K562 (cell line): ENCODE measurements around the gene POU2F1. TPM values are rescaled to one million over a fixed set of nuclear protein-coding genes. Genes with fewer than 3 reads are reported as not detected.

Experiments used
- ATAC-seq: fragments of 200-7000 bp; cut with Tn5 transposase; 3 replicates; pipeline ENCODE4 v1.9.1; 2020; ENCODE audit warnings: moderate library complexity
- BruUV-seq: library from RNA; stranded (reverse); fragments of 400-500 nt; replicated peaks from 2 replicates; lab custom pipeline; 2021; lab: Mats Ljungman, UMichigan
- CTCF ChIA-PET: fragments of 300-600 bp; formaldehyde crosslinking; extraction: SDS; loops from one replicate; lab custom pipeline; 2021; ENCODE audit warnings: low intra/inter-chr PET ratio; lab: Yijun Ruan, JAX
- POLR2A ChIA-PET: fragments of 300-600, 350-650 bp; sonication (Branson Sonifier 250); formaldehyde crosslinking; extraction: SDS; loops from one replicate; lab custom pipeline; 2021; ENCODE audit warnings: antibody characterized with exemption, inconsistent platforms; lab: Yijun Ruan, JAX
- DNase-seq, 4 experiments: peaks; one replicate each; pipeline versions ENCODE4 v3.0.0 to v3.0.0-alpha.2; 2011 to 2018; ENCODE audit warnings: low spot score in 3 of 4, mixed read lengths in 3 of 4; ENCODE audit errors: extremely low read depth in 1 of 4
- FAIRE-seq: peaks from 2 replicates; lab custom pipeline; 2011; peaks lifted over from hg19 to GRCh38; lab: Jason Lieb, UNC
- H2AFZ ChIP-seq: 2 replicates; pipeline ENCODE4 v1.6.0; 2011; ENCODE audit warnings: low read depth, low read length, control low read depth, inconsistent platforms
- H3K27ac ChIP-seq: fragments of 200-600 bp; 3 replicates; pipeline ENCODE4 v1.8.0; 2011; ENCODE audit warnings: low read depth, mild to moderate bottlenecking, control low read depth, inconsistent platforms, low read length, moderate library complexity, mixed read lengths; ENCODE audit errors: extremely low read depth
- H3K27me3 ChIP-seq, 2 experiments: fragments of 300-600 bp in 1 of 2; 2 replicates in 1 of 2; 3 replicates in 1 of 2; pipeline versions ENCODE4 v1.6.0 to v1.8.0; 2011; ENCODE audit warnings: inconsistent platforms in 2 of 2, low read length in 2 of 2, mild to moderate bottlenecking in 1 of 2, mixed read lengths in 1 of 2, moderate library complexity in 1 of 2; ENCODE audit not compliant: control insufficient read depth in 2 of 2, insufficient read depth in 2 of 2
- H3K36me3 ChIP-seq: fragments of 300-600 bp; 3 replicates; pipeline ENCODE4 v1.8.0; 2011; ENCODE audit warnings: mild to moderate bottlenecking, low read length, inconsistent platforms; ENCODE audit not compliant: control insufficient read depth, insufficient read depth
- H3K4me1 ChIP-seq, 2 experiments: fragments of 200-600 bp in 1 of 2; replicated peaks in 1 of 2; 2 replicates in 1 of 2; 3 replicates in 1 of 2; pipeline versions ENCODE4 v1.5.1 to v1.8.0; 2011; ENCODE audit warnings: inconsistent platforms in 2 of 2, low read length in 2 of 2, mild to moderate bottlenecking in 1 of 2, mixed read lengths in 1 of 2, moderate library complexity in 1 of 2; ENCODE audit not compliant: control insufficient read depth in 2 of 2, insufficient read depth in 2 of 2
- H3K4me2 ChIP-seq: 2 replicates; pipeline ENCODE4 v1.6.1; 2011; ENCODE audit warnings: low read length, control low read depth, inconsistent platforms, mixed read lengths; ENCODE audit not compliant: insufficient read depth
- H3K4me3 ChIP-seq: fragments of 200-600 bp; sonication (generic), shearing (Covaris generic); 2 replicates; pipeline ENCODE4 v1.5.1; 2016; ENCODE audit warnings: control low read depth, inconsistent platforms
- H3K79me2 ChIP-seq: fragments of 200-600 bp; 3 replicates; pipeline ENCODE4 v1.8.0; 2011; ENCODE audit warnings: low read length, inconsistent platforms; ENCODE audit not compliant: control insufficient read depth, insufficient read depth
- H3K9ac ChIP-seq, 2 experiments: 2 replicates each; pipeline versions ENCODE4 v1.6.0 to v1.6.1; 2011; ENCODE audit warnings: low read depth in 2 of 2, low read length in 2 of 2, control low read depth in 1 of 2, inconsistent platforms in 1 of 2, mild to moderate bottlenecking in 1 of 2, mixed read lengths in 1 of 2; ENCODE audit not compliant: insufficient read depth in 1 of 2
- H3K9me1 ChIP-seq: one replicate; pipeline ENCODE4 v1.6.0; 2011; ENCODE audit warnings: inconsistent platforms, mild to moderate bottlenecking, low read length, moderate library complexity; ENCODE audit not compliant: control insufficient read depth, insufficient read depth
- H3K9me3 ChIP-seq: replicated peaks from 2 replicates; pipeline ENCODE4 v1.5.1; 2011; ENCODE audit warnings: low read depth, low read length, inconsistent platforms; ENCODE audit not compliant: control insufficient read depth, insufficient read depth
- H4K20me1 ChIP-seq: replicated peaks from 2 replicates; pipeline ENCODE4 v1.6.1; 2011; ENCODE audit warnings: low read length, inconsistent platforms, mixed read lengths; ENCODE audit not compliant: control insufficient read depth, insufficient read depth
- ATF1 ChIP-seq, 2 experiments: fragments of 450-650 bp in 1 of 2; IDR thresholded peaks; 2 replicates each; pipeline ENCODE4 v1.6.1; 2016; ENCODE audit warnings: missing compliant biosample characterization in 1 of 2, missing genetic modification characterization in 1 of 2
- COPS2 ChIP-seq: fragments of 450-650 bp; conservative IDR thresholded peaks from 2 replicates; pipeline ENCODE4 v1.6.1; 2016; ENCODE audit warnings: mild to moderate bottlenecking, moderate library complexity
- E2F1 ChIP-seq: sonication (generic); formaldehyde crosslinking; IDR thresholded peaks from 2 replicates; pipeline ENCODE4 v1.8.1; 2023; ENCODE audit warnings: mild to moderate bottlenecking, missing genetic modification reagents, moderate library complexity
- EGR1 ChIP-seq: fragments of 450-650 bp; conservative IDR thresholded peaks from 2 replicates; pipeline ENCODE4 v1.6.1; 2017; ENCODE audit warnings: mild to moderate bottlenecking
- ETV6 ChIP-seq, 3 experiments: fragments of 150-350 bp in 1 of 3; sonication (generic) in 1 of 3; formaldehyde crosslinking in 1 of 3; IDR thresholded peaks; 2 replicates each; pipeline versions ENCODE4 v1.6.1 to v1.8.0; 2014 to 2022; ENCODE audit warnings: borderline replicate concordance in 2 of 3, low read depth in 2 of 3, antibody characterized with exemption in 1 of 3, low read length in 1 of 3, mild to moderate bottlenecking in 1 of 3, missing genetic modification reagents in 1 of 3
- HDAC2 ChIP-seq: fragments of 450-650 bp; IDR thresholded peaks from 2 replicates; pipeline ENCODE4 v1.6.1; 2016; ENCODE audit warnings: mild to moderate bottlenecking
- KDM2B ChIP-seq: fragments of 250-450 bp; sonication (Bioruptor Pico); IDR thresholded peaks from 2 replicates; pipeline ENCODE4 v1.8.0; 2021; ENCODE audit warnings: mild to moderate bottlenecking, moderate library complexity
- MTA2 ChIP-seq: fragments of 450-650 bp; IDR thresholded peaks from 2 replicates; pipeline ENCODE4 v1.6.1; 2016; ENCODE audit warnings: low read depth
- NBN ChIP-seq: fragments of 450-650 bp; IDR thresholded peaks from 2 replicates; pipeline ENCODE4 v1.6.1; 2016; ENCODE audit warnings: low read depth, mild to moderate bottlenecking
- POLR2B ChIP-seq: fragments of 450-650 bp; IDR thresholded peaks from 2 replicates; pipeline ENCODE4 v1.6.1; 2018; ENCODE audit warnings: low read depth; ENCODE audit not compliant: partially characterized antibody
- RFX1 ChIP-seq: fragments of 450-650 bp; IDR thresholded peaks from 2 replicates; pipeline ENCODE4 v1.6.1; 2016; ENCODE audit warnings: mild to moderate bottlenecking, moderate library complexity
- TEAD2 ChIP-seq: fragments of 450-650 bp; IDR thresholded peaks from 2 replicates; pipeline ENCODE4 v1.6.1; 2016; ENCODE audit warnings: missing genetic modification characterization, control low read depth, missing compliant biosample characterization
- ZBTB8A ChIP-seq: fragments of 450-650 bp; IDR thresholded peaks from 2 replicates; pipeline ENCODE4 v1.6.1; 2018; ENCODE audit warnings: mild to moderate bottlenecking, moderate library complexity; ENCODE audit not compliant: partially characterized antibody
- ZNF277 ChIP-seq: fragments of 250-450 bp; sonication (Bioruptor Pico); IDR thresholded peaks from 2 replicates; pipeline ENCODE4 v1.8.0; 2022; ENCODE audit warnings: inconsistent platforms, mild to moderate bottlenecking, moderate library complexity, borderline replicate concordance
- ZNF77 ChIP-seq: fragments of 250-450 bp; sonication (Bioruptor Pico); IDR thresholded peaks from 2 replicates; pipeline ENCODE4 v1.5.0; 2020
- WGBS: fragments of 100-300 bp; shearing (Covaris generic); methylation state at CpG from one replicate; pipeline ENCODE4 v1.1.6; 2016; ENCODE audit warnings: low coverage, mixed read lengths; ENCODE audit not compliant: insufficient coverage; ENCODE audit errors: missing lambda C conversion rate; 5-methylcytosine and 5-hydroxymethylcytosine counted together
- in situ Hi-C: fragments of 300-500 bp; cut with MboI; formaldehyde crosslinking; loops from 4 replicates; pipeline ENCODE4 v1.15.0; 2018; ENCODE audit warnings: inconsistent platforms, mixed read lengths
- intact Hi-C: fragments of 100-400 bp; cut with micrococcal nuclease; formaldehyde crosslinking; loops from 2 replicates; pipeline ENCODE4 v1.14.2; 2022
- polyA plus RNA-seq, 8 experiments: library from polyadenylated mRNA; depleted of rRNA in 4 of 8; stranded (reverse) in 5 of 8; unstranded in 3 of 8; fragments of >200 nt; fragmentation: Nextera tagmentation in 2 of 8; fragmentation: Illumina TruSeq in 1 of 8; extraction: Ambion mirVana in 2 of 8; extraction: Trizol in 1 of 8; gene quantifications; 2 replicates each; pipeline versions ENCODE4 v1.2.1 to v1.2.3, GENCODE V29; 2011 to 2014; ENCODE audit warnings: inconsistent platforms in 1 of 8, missing spikeins in 1 of 8
- total RNA-seq, 7 experiments: library from RNA; depleted of rRNA in 6 of 7; stranded (reverse); fragments of >200 nt in 6 of 7; fragmentation: Illumina TruSeq in 2 of 7; extraction: Trizol in 2 of 7; gene quantifications; 2 replicates each; pipeline versions ENCODE4 v1.2.1 to v1.2.3, GENCODE V29; 2011 to 2021; ENCODE audit warnings: low replicate concordance in 1 of 7

Gene POU2F1
- total and polyA plus RNA-seq, 9 of the 15 experiments (the other 6 are each of a cell fraction or from before 2014, with no cell fraction given) = 2.6 to 22.3 (median 8.8) TPM

GRCh38 chr1:167289966-167290365 lies 69.3 kb downstream of the POU2F1 start:
- BruUV-seq = no TSS peak
- Histone ChIP-seq H3K27ac (no peak overlapping the region), H3K4me3 (no peak overlapping the region), H3K9ac (no peak overlapping the region), H3K79me2 (peaks cover 42% of the 10 kb centered on the region; the same call in 2 of the 3 replicates), H3K36me3 (no peaks in the 10 kb centered on the region), H3K27me3 (no peaks in the 10 kb centered on the region), H3K9me3 (no peaks in the 10 kb centered on the region), H3K4me1 (peaks cover 0 to 10% of the 10 kb centered on the region in 2 experiments; a peak in 4 of 5 replicates), H2AFZ (no peak overlapping the region), H4K20me1 (no peaks in the 10 kb centered on the region), H3K9me1 (no peaks in the 10 kb centered on the region), H3K4me2 (no peak overlapping the region)
- TF ChIP-seq POLR2B = no peak
- TF ChIP-seq ATF1 (CRISPR knock-in tag; IDR thresholded peaks at IDR 0.05) = no peak
- TF ChIP-seq ATF1 (tag; IDR thresholded peaks at IDR 0.05) = no peak
- TF ChIP-seq ETV6 (IDR thresholded peaks at IDR 0.05; ENCODE audit: borderline replicate concordance in 1 of 2, low read depth in 2 of 2, low read length in 1 of 2) = no peak
- no peak for TF ChIP-seq ETV6 (CRISPR knock-in tag; IDR thresholded peaks at IDR 0.05; ENCODE audit: borderline replicate concordance)
- no peak for TF ChIP-seq E2F1
- TF ChIP-seq ZBTB8A = no peak
- no peak for TF ChIP-seq ZNF77 (CRISPR knock-in tag)
- TF ChIP-seq ZNF277 = no peak
- TF ChIP-seq TEAD2 (tag) = no peak
- TF ChIP-seq COPS2 = no peak
- no peak for TF ChIP-seq EGR1
- TF ChIP-seq KDM2B (CRISPR knock-in tag) = no peak
- TF ChIP-seq HDAC2 = no peak
- TF ChIP-seq RFX1 = no peak
- no peak for TF ChIP-seq NBN
- TF ChIP-seq MTA2 = no peak
- ChIA-PET POLR2A (no interaction called here), CTCF (no interaction called here)
- in situ Hi-C loops = no loop called here
- WGBS = 84% methylated on average over 5 of the region's 5 CpGs
- ATAC-seq (no peak), DNase-seq (no peak), FAIRE-seq (no peak)
- intact Hi-C loops = no loop called here
